Measurements from ENCODE around the gene SWT1.
"Not testable (repeated sequence)": the region's sequence is repeated elsewhere in the genome, so short reads cannot be mapped to it uniquely, and the experiment has no call there.

The SWT1 gene

DNA sequence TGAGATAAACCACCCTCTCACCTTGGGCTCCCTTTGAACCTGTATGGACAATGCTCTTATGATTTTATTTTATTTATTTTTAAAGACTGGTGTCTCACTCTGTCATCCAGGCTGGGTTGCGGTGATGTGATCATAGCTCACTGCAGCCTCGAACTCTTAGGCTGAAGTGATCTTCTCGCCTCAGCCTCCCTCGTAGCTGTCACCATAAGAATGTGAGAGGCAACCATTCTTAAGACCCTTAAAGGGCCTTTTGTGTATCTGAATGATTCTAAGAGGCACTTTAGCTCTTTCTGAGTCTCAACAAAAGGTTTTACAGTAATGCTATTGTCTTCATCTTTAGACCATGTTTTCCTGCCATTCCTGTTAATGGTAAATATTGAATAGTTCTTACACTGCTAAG lies 93.1 kb downstream of the SWT1 start:
- no peak for DNase-seq

- DNase-seq, result not testable (repeated sequence)
These were observed 95.0 kb downstream of the SWT1 start for GRCh38 chr1:185251928-185252327.

DNA sequence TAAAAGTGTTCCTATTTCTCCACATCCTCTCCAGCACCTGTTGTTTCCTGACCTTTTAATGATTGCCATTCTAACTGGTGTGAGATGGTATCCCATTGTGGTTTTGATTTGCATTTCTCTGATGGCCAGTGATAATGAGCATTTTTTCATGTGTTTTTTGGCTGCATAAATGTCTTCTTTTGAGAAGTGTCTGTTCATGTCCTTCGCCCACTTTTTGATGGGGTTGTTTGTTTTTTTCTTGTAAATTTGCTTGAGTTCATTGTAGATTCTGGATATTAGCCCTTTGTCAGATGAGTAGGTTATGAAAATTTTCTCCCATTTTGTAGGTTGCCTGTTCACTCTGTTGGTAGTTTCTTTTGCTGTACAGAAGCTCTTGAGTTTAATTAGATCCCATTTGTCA lies 95.4 kb downstream of the SWT1 start:
- DNase-seq, result not testable (repeated sequence)

GRCh38 chr1:185255595-185255994 lies 98.6 kb downstream of the SWT1 start:
- not testable (repeated sequence) for DNase-seq

- not testable (repeated sequence) for DNase-seq
These were observed 100.4 kb downstream of the SWT1 start for GRCh38 chr1:185257116-185257949.

- DNase-seq, result no peak
These were observed 100.9 kb downstream of the SWT1 start for GRCh38 chr1:185257950-185258208.

- DNase-seq, result no peak
These were observed 101.7 kb downstream of the SWT1 start for GRCh38 chr1:185258676-185259075.

- DNase-seq, result no peak
These were observed 103.6 kb downstream of the SWT1 start for GRCh38 chr1:185260611-185261010.

DNA sequence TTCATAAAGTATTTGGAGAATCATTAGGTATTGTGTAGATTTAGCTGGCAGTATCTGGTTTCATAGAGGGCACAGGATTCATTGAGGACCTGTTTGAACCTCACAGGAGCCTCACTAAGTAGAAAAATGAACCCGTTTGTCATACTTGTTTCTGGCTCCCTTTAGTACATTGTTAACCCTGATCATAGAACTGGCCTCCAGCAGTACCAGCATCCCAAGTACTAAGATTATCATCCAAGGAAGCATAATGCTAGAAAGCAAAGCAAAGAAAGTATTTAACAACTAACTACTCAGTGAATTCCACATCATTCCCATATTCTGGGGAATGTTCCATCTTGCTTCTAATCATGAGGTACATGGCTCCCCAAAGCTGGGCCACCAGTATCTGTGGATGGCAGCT lies 105.2 kb downstream of the SWT1 start:
- DNase-seq, result no peak

- DNase-seq, result no peak
These were observed 106.3 kb downstream of the SWT1 start for GRCh38 chr1:185263292-185263691.

DNA sequence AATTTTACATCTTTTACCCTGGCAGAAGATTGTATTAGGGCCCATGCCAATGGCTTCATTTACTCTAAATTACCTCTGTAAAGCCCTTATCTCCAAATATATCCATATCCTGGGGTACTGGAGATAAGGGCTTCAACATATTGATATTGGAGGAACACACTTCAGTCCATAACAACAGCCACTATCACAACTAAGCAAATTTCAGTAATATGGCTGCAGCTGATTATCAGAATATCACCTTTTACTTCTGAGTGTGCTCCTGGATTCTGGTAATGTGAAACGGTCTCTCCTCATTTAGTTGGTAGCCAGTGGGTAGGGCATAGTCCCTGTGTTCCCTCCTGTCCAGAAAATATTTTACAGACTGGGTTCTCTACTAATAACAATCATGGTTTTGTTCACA lies 106.8 kb downstream of the SWT1 start:
- no peak for DNase-seq

GRCh38 chr1:185265314-185265713 lies 108.3 kb downstream of the SWT1 start:
- no peak for DNase-seq

- no peak for DNase-seq
These were observed 110.3 kb downstream of the SWT1 start for GRCh38 chr1:185267301-185267700.

DNA sequence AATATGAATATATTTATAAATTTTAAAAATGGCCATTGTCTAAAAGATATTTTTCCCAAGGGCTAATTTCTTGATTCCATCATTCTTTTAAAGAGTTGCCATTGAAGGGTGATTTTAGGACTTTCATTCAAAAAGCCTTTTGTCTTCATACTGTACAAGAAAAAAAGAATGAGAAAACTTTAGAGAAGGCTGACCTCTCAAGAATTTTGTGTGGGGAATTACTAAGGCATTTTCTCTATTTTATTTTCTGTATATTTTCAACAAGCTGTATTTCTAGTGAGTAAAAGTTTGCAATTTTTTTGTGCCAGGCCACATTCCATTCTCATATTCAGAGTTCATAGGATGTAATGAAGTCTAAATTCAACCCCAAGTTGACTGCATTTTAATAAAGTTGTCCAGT lies 110.7 kb downstream of the SWT1 start:
- DNase-seq, result no peak

DNA sequence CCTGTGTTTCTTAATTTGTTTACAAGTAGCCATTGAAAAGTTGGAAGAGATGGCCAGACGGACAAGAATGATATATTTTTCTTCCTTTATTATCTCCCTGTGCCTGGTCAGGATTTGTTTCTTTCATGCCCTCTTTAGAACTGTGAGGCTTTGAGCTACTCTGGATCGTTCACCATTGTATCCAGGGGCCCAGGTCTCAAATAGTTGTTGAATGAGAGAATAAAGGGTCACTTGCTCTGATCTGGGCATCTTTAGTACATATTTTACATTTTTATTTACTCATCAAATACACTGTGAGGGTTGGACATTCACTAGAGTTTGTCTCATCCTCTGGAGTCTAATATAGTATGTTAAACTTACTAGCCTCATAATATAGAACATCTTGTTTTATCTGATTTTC lies 111.4 kb downstream of the SWT1 start:
- DNase-seq, result no peak

DNA sequence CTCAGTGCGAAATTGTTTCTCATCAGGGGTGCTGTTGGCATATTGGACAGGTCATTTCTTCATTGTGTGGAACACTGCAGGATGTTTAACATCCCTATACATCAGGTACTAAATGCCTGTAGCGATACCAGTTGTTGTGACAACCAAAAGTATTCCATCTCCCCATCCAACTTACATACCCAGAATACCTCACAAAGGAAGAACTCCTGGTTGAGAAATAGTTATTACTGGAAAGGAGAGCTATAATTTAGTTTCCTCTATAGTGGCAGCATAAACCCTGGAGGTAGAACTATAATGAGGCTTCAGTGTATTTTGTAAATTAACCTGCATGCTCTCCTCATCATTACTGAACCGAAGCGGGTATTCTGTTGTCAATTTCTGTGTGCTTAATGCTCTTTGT lies 115.0 kb downstream of the SWT1 start:
- no peak for DNase-seq

DNA sequence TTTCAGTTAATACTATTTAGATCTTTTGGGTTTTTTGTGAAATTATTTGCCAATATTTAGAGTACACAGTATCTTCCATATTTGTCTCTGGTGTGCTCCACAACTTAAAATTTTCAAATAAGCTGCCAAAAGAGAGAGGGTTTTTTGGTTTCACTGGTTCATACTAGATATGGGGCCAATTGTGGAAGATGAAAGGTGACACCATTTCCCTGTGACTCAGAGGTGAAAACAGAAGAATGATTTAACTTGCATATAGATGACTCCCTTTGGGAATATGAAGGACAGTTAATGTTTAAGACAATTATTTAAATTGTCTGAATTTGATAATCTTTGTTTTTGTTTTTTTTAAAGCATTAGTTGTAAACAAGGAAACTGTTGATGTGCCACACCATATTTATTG lies 122.6 kb downstream of the SWT1 start:
- no peak for DNase-seq

DNA sequence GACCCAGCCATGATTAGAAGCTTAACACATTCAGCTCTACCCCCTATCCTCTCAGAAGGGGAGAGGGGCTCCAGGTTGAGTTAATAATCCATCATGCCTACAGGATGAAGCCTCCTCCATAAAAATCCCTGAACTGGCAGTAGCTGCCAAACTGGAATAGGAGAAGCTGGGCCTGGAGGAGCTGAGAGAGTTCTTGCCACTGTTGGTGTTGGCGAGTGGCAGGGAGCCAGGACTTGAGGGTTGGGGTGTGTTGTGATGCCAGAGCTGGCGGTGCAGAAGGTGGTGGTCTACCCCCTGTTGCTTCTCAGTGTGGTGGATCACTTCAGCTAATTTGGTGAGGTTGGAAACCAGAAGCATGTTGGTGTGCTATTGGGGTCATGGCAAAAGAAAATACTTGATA lies 123.6 kb downstream of the SWT1 start:
- no peak for DNase-seq

- DNase-seq, result no peak
These were observed 124.3 kb downstream of the SWT1 start for GRCh38 chr1:185281245-185281644.

- no peak for DNase-seq
These were observed 127.1 kb downstream of the SWT1 start for GRCh38 chr1:185284116-185284515.

DNA sequence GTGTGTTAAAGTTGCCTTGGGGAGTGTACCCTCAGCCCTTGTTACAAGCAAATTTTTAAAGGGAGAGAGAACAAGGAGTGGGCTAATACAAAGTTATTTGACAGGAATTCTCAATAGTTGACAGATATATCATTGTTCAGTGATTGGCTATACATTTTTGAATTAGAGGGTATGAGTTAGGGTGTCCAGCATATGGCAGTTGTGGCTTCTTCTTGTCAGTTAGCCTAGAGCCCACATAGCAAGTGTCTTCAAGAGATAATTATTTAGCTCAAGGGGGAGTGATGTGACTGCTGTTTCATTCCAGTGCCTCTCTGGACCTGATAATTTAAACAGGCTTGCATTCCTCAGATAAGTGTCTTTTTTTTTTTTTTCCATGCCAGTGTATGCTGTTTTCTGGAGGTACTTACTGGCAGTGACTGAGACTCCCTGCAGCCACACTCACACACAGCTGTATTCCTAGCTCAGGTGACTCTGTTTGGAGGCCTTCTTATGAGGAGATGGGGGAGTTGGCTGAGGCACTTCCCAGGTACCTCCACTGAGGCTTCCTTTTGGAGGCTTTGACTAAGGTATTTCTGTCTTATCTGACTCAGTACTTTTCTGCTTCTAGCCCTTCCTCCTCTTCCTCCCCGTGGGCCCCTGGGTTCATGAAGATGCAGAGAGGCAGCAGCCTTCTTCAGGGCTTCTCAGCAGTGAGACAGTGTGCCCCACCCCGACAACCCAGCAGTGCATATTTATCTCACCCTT lies 127.7 kb downstream of the SWT1 start:
- DNase-seq, result no peak

DNA sequence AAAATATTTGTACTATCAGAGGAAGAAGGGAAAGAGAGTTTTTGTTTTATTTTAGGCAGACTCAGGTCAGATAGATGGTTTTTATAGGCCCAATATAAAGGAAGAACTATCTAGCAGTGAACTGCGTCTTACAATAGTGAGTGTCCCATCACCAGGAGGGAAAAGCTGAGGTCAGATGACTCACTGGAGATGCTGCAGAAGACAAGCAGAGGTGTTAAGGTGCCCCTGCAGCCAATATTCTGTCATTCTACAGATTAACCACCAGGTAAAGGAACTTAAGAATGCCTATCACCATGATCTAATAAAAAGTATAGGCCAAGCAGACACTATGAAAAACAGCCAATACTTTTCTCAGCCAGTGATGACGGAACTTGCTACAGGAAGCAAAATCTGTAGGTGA lies 130.5 kb downstream of the SWT1 start:
- no peak for DNase-seq

GRCh38 chr1:185288435-185288834 lies 131.5 kb downstream of the SWT1 start:
- no peak for DNase-seq

DNA sequence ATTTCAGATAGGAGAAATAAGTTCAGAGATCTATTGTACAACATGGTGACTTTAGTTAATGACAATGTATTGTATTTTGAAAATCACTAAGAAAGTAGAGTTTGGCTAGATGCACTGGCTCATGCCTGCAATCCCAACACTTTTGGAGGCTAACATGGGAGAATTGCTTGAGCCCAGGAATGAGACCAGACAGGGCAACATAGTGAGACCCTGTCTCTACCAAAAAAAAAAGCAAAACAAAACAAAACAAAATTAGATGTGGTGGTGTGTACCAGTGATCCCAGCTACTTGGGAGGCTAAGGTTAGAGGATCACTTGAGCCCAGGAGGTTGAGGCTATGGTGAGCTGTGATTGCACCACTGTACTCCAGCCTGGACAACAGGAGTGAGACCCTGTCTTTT lies 132.9 kb downstream of the SWT1 start:
- no peak for DNase-seq

DNA sequence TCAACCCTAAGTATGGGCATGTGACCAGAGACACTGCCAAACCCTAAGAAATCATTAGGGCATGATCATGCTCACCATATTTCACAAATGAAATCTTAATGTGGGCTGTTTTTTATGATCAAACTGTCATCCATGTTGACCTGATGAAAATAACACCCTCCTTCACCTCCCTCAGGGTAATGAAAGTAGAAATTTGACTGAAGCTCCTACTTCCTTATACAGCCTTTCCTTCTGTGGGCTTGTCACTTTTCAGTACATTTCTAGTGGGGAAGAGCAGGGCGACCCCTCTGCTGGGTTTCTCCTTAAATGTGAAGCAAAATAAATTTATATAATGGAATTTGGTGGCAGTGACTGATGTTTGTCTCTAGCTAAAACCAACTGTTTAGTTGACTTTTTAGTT lies 134.2 kb downstream of the SWT1 start:
- no peak for DNase-seq

Data from NK-92 treated with Interleukin-12 subunit alpha and Interleukin-12 subunit beta, amount 100 ng/mL, for 24 hours (cell line).